Measurements from ENCODE around the gene AUTS2.

The AUTS2 gene

GRCh38 chr7:69586321-69586720 lies 12.0 kb upstream of the AUTS2 start:
- H3K27ac ChIP-seq (ENCODE audit: low read length) = no peak overlapping the region
- DNase-seq (ENCODE audit: low read depth, low spot score) = no peak
- no peaks in the 10 kb centered on the region for H3K27me3 ChIP-seq (ENCODE audit: control insufficient read depth, insufficient read depth, low read length)
- no peaks in the 10 kb centered on the region for H3K36me3 ChIP-seq (ENCODE audit: control insufficient read depth, insufficient read depth, low read length)
- no peaks in the 10 kb centered on the region for H3K4me1 ChIP-seq (ENCODE audit: control insufficient read depth, insufficient read depth, low read length)
- no peak overlapping the region for H3K4me3 ChIP-seq (ENCODE audit: low read length)
- WGBS (ENCODE audit: insufficient coverage, insufficient read length) = no CpG with 5 or more reads among the region's 3 CpGs
- no peaks in the 10 kb centered on the region for H3K9me3 ChIP-seq (ENCODE audit: control insufficient read depth, insufficient read depth, low read length)

GRCh38 chr7:69588773-69589172 lies 9.5 kb upstream of the AUTS2 start:
- Histone ChIP-seq H3K27me3 (ENCODE audit: control insufficient read depth, insufficient read depth, low read length) (no peaks in the 10 kb centered on the region), H3K4me1 (ENCODE audit: control insufficient read depth, insufficient read depth, low read length) (no peaks in the 10 kb centered on the region), H3K36me3 (ENCODE audit: control insufficient read depth, insufficient read depth, low read length) (no peaks in the 10 kb centered on the region), H3K4me3 (ENCODE audit: low read length) (no peak overlapping the region), H3K9me3 (ENCODE audit: control insufficient read depth, insufficient read depth, low read length) (no peaks in the 10 kb centered on the region), H3K27ac (ENCODE audit: low read length) (no peak overlapping the region)
- no CpG with 5 or more reads among the region's 5 CpGs for WGBS (ENCODE audit: insufficient coverage, insufficient read length)
- no peak for DNase-seq (ENCODE audit: low read depth, low spot score)

GRCh38 chr7:69591805-69592204 lies 6.5 kb upstream of the AUTS2 start:
- no CpG with 5 or more reads among the region's 14 CpGs for WGBS (ENCODE audit: insufficient coverage, insufficient read length)
- Histone ChIP-seq H3K27ac (ENCODE audit: low read length) (no peak overlapping the region), H3K4me1 (ENCODE audit: control insufficient read depth, insufficient read depth, low read length) (no peaks in the 10 kb centered on the region)

GRCh38 chr7:69593511-69593910 lies 4.8 kb upstream of the AUTS2 start:
- Histone ChIP-seq H3K27ac (ENCODE audit: low read length) (no peak overlapping the region), H3K36me3 (ENCODE audit: control insufficient read depth, insufficient read depth, low read length) (no peaks in the 10 kb centered on the region), H3K9me3 (ENCODE audit: control insufficient read depth, insufficient read depth, low read length) (no peaks in the 10 kb centered on the region), H3K4me1 (ENCODE audit: control insufficient read depth, insufficient read depth, low read length) (no peaks in the 10 kb centered on the region), H3K27me3 (ENCODE audit: control insufficient read depth, insufficient read depth, low read length) (peaks cover 17% of the 10 kb centered on the region), H3K4me3 (ENCODE audit: low read length) (no peak overlapping the region)
- no CpG with 5 or more reads among the region's 2 CpGs for WGBS (ENCODE audit: insufficient coverage, insufficient read length)
- no peak for DNase-seq (ENCODE audit: low read depth, low spot score)

More at GRCh38 chr7:69591805-69592204, 6.5 kb upstream of the AUTS2 start:
- no peak overlapping the region for H3K4me3 ChIP-seq (ENCODE audit: low read length)
- no peak for DNase-seq (ENCODE audit: low read depth, low spot score)
- H3K9me3 ChIP-seq (ENCODE audit: control insufficient read depth, insufficient read depth, low read length) = no peaks in the 10 kb centered on the region
- H3K27me3 ChIP-seq (ENCODE audit: control insufficient read depth, insufficient read depth, low read length) = peaks cover 13% of the 10 kb centered on the region
- no peaks in the 10 kb centered on the region for H3K36me3 ChIP-seq (ENCODE audit: control insufficient read depth, insufficient read depth, low read length)

GRCh38 chr7:69595415-69595814 lies 2.9 kb upstream of the AUTS2 start:
- Histone ChIP-seq H3K9me3 (ENCODE audit: control insufficient read depth, insufficient read depth, low read length) (no peaks in the 10 kb centered on the region), H3K4me1 (ENCODE audit: control insufficient read depth, insufficient read depth, low read length) (no peaks in the 10 kb centered on the region), H3K27ac (ENCODE audit: low read length) (no peak overlapping the region), H3K36me3 (ENCODE audit: control insufficient read depth, insufficient read depth, low read length) (no peaks in the 10 kb centered on the region), H3K4me3 (ENCODE audit: low read length) (no peak overlapping the region), H3K27me3 (ENCODE audit: control insufficient read depth, insufficient read depth, low read length) (peaks cover 17% of the 10 kb centered on the region)
- DNase-seq (ENCODE audit: low read depth, low spot score) = no peak
- no CpG with 5 or more reads among the region's 1 CpG for WGBS (ENCODE audit: insufficient coverage, insufficient read length)

GRCh38 chr7:69596056-69596455 lies 2.2 kb upstream of the AUTS2 start:
- no peak overlapping the region for H3K27ac ChIP-seq (ENCODE audit: low read length)
- WGBS (ENCODE audit: insufficient coverage, insufficient read length) = no CpG with 5 or more reads among the region's 7 CpGs
- no peaks in the 10 kb centered on the region for H3K36me3 ChIP-seq (ENCODE audit: control insufficient read depth, insufficient read depth, low read length)
- H3K4me3 ChIP-seq (ENCODE audit: low read length) = no peak overlapping the region
- no peaks in the 10 kb centered on the region for H3K4me1 ChIP-seq (ENCODE audit: control insufficient read depth, insufficient read depth, low read length)
- no peak for DNase-seq (ENCODE audit: low read depth, low spot score)
- H3K27me3 ChIP-seq (ENCODE audit: control insufficient read depth, insufficient read depth, low read length) = peaks cover 19% of the 10 kb centered on the region
- no peaks in the 10 kb centered on the region for H3K9me3 ChIP-seq (ENCODE audit: control insufficient read depth, insufficient read depth, low read length)

- H3K36me3 ChIP-seq (ENCODE audit: control insufficient read depth, insufficient read depth, low read length) = no peaks in the 10 kb centered on the region
- peaks cover 24% of the 10 kb centered on the region for H3K27me3 ChIP-seq (ENCODE audit: control insufficient read depth, insufficient read depth, low read length)
- DNase-seq (ENCODE audit: low read depth, low spot score) = no peak
- no CpG with 5 or more reads among the region's 16 CpGs for WGBS (ENCODE audit: insufficient coverage, insufficient read length)
- H3K4me1 ChIP-seq (ENCODE audit: control insufficient read depth, insufficient read depth, low read length) = no peaks in the 10 kb centered on the region
- no peaks in the 10 kb centered on the region for H3K9me3 ChIP-seq (ENCODE audit: control insufficient read depth, insufficient read depth, low read length)
- H3K27ac ChIP-seq (ENCODE audit: low read length) = no peak overlapping the region
- H3K4me3 ChIP-seq (ENCODE audit: low read length) = peak overlapping the region; percentile 65; the same call in 1 of the 2 replicates
These were observed 1.5 kb upstream of the AUTS2 start for GRCh38 chr7:69596723-69597277.

GRCh38 chr7:69597278-69598076 lies 798 bp upstream of the AUTS2 start:
- H3K4me1 ChIP-seq (ENCODE audit: control insufficient read depth, insufficient read depth, low read length) = no peaks in the 10 kb centered on the region
- WGBS (ENCODE audit: insufficient coverage, insufficient read length) = no CpG with 5 or more reads among the region's 78 CpGs
- H3K27ac ChIP-seq (ENCODE audit: low read length) = no peak overlapping the region
- DNase-seq (ENCODE audit: low read depth, low spot score) = no peak
- H3K27me3 ChIP-seq (ENCODE audit: control insufficient read depth, insufficient read depth, low read length) = peaks cover 24% of the 10 kb centered on the region
- H3K4me3 ChIP-seq (ENCODE audit: low read length) = peak overlapping the region; percentile 65
- no peaks in the 10 kb centered on the region for H3K9me3 ChIP-seq (ENCODE audit: control insufficient read depth, insufficient read depth, low read length)
- no peaks in the 10 kb centered on the region for H3K36me3 ChIP-seq (ENCODE audit: control insufficient read depth, insufficient read depth, low read length)

GRCh38 chr7:69598487-69599285 lies 411 bp downstream of the AUTS2 start:
- H3K4me3 ChIP-seq (ENCODE audit: low read length) = peak overlapping the region; percentile 65; the same call in 1 of the 2 replicates
- no CpG with 5 or more reads among the region's 70 CpGs for WGBS (ENCODE audit: insufficient coverage, insufficient read length)
- H3K27ac ChIP-seq (ENCODE audit: low read length) = no peak overlapping the region
- H3K4me1 ChIP-seq (ENCODE audit: control insufficient read depth, insufficient read depth, low read length) = no peaks in the 10 kb centered on the region
- no peak for DNase-seq (ENCODE audit: low read depth, low spot score)
- H3K9me3 ChIP-seq (ENCODE audit: control insufficient read depth, insufficient read depth, low read length) = no peaks in the 10 kb centered on the region
- H3K27me3 ChIP-seq (ENCODE audit: control insufficient read depth, insufficient read depth, low read length) = peaks cover 35% of the 10 kb centered on the region
- no peaks in the 10 kb centered on the region for H3K36me3 ChIP-seq (ENCODE audit: control insufficient read depth, insufficient read depth, low read length)

- Histone ChIP-seq H3K36me3 (ENCODE audit: control insufficient read depth, insufficient read depth, low read length) (no peaks in the 10 kb centered on the region), H3K4me3 (ENCODE audit: low read length) (peak overlapping the region; percentile 65; the same call in 1 of the 2 replicates), H3K9me3 (ENCODE audit: control insufficient read depth, insufficient read depth, low read length) (no peaks in the 10 kb centered on the region), H3K4me1 (ENCODE audit: control insufficient read depth, insufficient read depth, low read length) (no peaks in the 10 kb centered on the region), H3K27me3 (ENCODE audit: control insufficient read depth, insufficient read depth, low read length) (peaks cover 42% of the 10 kb centered on the region), H3K27ac (ENCODE audit: low read length) (no peak overlapping the region)
- no CpG with 5 or more reads among the region's 61 CpGs for WGBS (ENCODE audit: insufficient coverage, insufficient read length)
- no peak for DNase-seq (ENCODE audit: low read depth, low spot score)
These were observed 1.1 kb downstream of the AUTS2 start for GRCh38 chr7:69599286-69599954.
